ENCODE measurements around the gene CLDN20.

The CLDN20 gene

DNA sequence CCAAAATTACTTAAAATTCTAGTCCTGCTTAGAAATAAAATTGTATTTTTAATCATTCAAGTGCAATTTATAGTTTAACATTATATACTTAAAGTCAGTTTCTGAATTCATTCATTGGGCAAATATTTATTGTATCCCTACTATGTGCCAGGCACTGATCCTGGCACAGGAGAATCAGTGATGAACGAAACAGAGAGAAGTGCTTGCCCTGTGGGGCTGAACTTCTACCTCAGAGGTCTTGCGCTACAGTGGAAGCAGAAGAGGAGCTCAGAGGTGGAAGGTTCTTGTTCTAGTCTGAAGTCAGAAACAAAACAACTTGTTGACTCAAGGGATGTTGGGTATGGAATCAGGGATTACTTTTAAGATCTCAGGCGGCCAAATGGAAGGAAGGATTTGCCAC is 6.0 kb downstream of the CLDN20 start:
- DNase-seq (ENCODE audit: low read depth) = no peak

DNA sequence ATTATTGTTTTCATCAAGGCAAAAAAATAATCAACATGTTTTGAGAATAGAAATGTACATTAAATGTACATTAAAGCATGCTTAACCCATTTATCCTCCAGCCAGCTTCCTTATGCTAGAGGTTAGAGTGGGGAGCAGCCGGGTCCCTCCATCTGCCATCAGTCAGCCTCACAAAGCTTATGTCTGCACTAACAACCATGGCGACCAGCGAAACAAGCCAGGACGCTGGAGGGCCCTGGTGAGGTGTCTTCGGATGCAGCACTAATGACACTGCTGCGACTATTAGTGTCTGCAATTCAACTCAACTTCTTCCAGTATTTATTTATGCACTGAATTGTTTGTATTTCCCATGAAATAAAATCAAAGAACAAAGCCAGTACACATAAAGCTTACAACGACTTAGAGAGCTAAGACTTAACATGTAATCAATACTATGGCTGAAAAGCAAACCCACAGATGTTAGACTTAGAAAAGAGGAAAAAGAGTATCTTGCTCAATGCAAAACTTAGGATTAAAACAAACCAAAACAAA is 6.8 kb downstream of the CLDN20 start:
- no peak for DNase-seq (ENCODE audit: low read depth)

GRCh38 chr6:155271145-155271544 is 7.3 kb downstream of the CLDN20 start:
- DNase-seq (ENCODE audit: low read depth) = no peak

DNA sequence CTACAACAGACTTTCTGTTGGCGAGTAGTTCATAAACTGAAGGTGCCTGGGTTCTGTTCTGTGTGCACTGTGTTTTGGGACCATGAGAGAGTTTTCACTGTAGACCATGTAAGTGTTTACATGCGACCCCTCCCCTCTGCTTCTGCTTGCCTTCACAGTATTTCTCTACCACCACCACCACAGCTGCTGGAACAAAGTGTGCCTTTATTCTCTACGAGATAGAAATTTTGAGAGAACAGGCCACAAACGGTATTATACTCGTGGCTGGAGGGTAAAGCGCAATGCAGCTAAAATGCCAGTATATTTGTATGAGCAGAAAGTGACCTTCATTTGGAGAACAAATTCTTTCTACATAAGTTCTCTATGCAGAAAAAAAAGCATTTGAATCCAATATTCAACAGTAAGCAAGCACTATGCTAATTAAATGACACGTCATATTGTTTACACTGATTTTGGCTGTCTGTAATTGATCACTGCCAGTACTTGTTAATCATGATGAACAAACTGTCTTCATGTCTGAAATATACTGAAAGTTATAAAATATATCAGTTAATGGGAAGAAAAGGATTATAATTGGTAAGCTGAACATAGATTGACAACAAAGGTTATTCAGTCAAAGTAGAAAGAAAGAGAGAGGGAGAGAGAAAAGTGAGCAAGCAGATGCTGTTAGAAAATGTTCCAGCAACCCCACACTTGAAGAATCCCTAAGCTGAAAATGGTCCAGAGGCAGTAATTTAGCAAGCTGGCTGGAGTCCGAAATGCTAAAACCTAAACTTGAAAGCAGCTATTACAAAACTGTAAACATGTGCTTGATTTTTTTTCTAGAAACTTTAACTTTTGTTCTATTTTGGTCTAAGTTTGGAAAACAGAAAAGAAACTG is 8.8 kb downstream of the CLDN20 start:
- no peak for DNase-seq (ENCODE audit: low read depth)

DNA sequence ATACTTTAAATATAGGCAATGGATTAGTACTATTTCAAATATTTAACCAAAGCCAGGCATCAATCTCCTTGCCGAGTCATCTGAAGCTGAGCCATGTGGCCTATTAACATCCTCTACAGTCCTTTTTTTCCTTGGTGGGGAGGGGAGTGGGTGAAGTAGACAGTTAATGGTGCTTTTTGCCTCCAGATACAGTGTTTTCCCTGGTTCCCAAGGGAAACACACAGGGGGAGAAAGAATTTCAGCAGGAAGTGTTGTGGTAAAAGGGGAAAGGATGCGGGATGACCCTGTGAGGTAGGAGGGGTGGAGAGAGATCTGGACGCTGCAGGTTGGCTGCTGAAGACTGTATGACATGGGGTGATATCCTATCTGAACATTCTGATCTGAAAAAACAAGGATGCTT is 9.6 kb downstream of the CLDN20 start:
- DNase-seq (ENCODE audit: low read depth) = no peak

GRCh38 chr6:155274106-155274505 is 10.3 kb downstream of the CLDN20 start:
- no peak for DNase-seq (ENCODE audit: low read depth)

- DNase-seq (ENCODE audit: low read depth) = no peak
Observed at GRCh38 chr6:155274533-155274932, 10.7 kb downstream of the CLDN20 start.

DNA sequence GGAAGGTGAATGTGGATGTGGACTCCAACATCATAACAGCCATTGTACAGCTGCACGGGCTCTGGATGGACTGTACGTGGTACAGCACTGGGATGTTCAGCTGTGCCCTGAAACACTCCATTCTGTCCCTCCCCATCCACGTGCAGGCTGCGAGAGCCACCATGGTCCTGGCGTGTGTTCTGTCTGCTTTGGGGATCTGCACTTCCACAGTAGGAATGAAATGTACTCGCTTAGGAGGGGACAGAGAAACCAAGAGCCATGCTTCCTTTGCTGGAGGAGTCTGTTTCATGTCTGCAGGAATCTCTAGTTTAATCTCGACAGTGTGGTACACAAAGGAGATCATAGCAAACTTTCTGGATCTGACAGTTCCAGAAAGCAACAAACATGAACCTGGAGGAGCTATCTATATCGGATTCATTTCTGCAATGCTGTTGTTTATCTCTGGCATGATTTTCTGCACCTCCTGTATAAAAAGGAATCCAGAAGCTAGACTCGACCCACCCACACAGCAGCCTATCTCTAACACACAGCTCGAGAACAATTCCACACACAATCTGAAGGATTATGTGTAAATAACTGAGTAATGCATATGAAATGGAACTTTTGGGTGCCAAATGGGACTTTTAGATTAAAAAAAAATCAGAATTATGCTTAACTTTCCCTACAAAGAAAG is 12.1 kb downstream of the CLDN20 start:
- DNase-seq (ENCODE audit: low read depth) = no peak

GRCh38 chr6:155276638-155277037 is 12.8 kb downstream of the CLDN20 start:
- DNase-seq (ENCODE audit: low read depth) = no peak

- no peak for DNase-seq (ENCODE audit: low read depth)
Observed at GRCh38 chr6:155278319-155279049, 14.7 kb downstream of the CLDN20 start.

- DNase-seq (ENCODE audit: low read depth) = no peak
Observed at GRCh38 chr6:155284775-155285174, 21.0 kb downstream of the CLDN20 start.

- DNase-seq (ENCODE audit: low read depth) = no peak
Observed at GRCh38 chr6:155287762-155288161, 23.9 kb downstream of the CLDN20 start.

GRCh38 chr6:155290491-155290890 is 26.7 kb downstream of the CLDN20 start:
- DNase-seq (ENCODE audit: low read depth) = no peak

DNA sequence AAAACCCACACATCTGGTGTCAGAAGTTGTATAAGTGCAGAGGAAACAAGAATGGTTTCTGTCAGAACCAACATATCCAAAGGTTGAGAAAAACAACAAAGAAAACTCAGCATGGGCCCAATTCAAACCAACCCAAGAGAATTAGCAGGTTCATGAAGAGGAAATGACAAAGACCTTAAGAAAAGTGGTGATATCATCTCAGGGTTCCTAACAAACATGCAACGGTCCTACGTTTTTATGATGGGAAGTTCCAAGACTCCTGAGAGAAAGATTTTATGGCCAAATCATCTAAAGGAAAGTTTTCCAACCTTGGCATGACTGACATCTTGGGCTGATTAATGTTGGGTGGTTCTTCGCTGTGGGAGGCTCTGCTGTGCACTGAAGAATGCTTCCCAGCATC is 27.5 kb downstream of the CLDN20 start:
- no peak for DNase-seq (ENCODE audit: low read depth)

- DNase-seq (ENCODE audit: low read depth) = no peak
Observed at GRCh38 chr6:155292711-155293110, 28.9 kb downstream of the CLDN20 start.

- DNase-seq (ENCODE audit: low read depth) = no peak
Observed at GRCh38 chr6:155297669-155298068, 33.9 kb downstream of the CLDN20 start.

- DNase-seq (ENCODE audit: low read depth) = no peak
Observed at GRCh38 chr6:155301867-155302266, 38.1 kb downstream of the CLDN20 start.

DNA sequence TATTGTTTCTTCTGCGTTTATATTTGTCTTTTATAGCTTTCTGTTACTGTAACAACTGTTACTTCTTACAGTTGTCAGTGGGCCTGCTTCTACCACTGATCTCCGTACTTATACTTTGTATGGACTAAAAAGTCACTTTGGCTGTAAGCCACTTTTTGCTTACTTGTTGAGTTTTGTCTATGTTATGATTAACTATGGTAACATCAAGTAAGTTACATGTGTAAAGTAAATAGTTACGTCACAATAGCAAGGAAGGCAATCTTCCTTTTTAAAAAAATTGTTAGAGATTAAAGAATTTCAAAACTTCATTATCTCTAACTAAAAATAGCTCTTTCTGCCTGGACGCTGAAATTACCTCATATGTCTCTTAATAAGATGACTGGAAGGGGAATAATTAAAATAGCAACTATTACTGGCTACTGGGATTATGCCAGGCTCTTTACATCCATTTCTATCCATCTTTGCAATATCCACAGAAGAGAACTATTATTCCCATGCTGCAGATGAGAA is 39.6 kb downstream of the CLDN20 start:
- no peak for DNase-seq (ENCODE audit: low read depth)

GRCh38 chr6:155306958-155307357 is 43.1 kb downstream of the CLDN20 start:
- DNase-seq (ENCODE audit: low read depth) = no peak

DNA sequence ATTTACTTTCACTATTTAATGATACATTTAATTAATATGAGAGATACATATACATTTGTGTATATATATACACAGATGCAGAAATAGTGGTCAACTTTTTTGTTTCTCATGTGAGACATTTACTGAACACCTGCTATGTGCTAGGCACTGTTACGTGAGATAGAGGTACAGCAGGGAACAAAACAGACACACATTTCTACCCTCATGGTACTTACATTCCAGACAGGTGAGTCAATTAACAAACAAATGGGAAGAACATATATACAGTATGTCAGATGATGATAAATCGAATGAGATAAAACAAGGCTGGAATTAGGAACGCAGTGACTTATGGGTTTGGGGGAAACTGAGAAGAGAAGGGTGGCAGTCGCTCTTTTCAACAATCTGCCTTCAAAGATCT is 45.3 kb downstream of the CLDN20 start:
- DNase-seq (ENCODE audit: low read depth) = no peak

DNA sequence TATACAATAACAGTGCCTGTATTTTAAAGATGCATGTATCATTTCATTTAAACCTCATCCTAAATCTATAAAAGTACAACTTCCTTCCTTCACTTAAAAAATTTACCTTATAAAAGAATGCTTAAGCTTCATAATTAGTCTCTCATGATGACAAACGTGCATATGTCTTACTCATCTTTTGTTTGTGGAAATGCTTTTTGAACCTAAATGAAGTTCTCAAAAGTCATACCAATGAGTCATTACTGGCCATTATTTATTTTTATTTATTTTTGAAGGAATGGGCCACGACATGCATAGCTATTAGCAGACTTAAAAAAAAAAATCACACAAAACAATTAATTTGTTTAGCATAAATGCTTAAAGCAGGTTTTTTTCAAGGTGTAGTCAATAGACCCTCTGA is 46.8 kb downstream of the CLDN20 start:
- DNase-seq (ENCODE audit: low read depth) = no peak

DNA sequence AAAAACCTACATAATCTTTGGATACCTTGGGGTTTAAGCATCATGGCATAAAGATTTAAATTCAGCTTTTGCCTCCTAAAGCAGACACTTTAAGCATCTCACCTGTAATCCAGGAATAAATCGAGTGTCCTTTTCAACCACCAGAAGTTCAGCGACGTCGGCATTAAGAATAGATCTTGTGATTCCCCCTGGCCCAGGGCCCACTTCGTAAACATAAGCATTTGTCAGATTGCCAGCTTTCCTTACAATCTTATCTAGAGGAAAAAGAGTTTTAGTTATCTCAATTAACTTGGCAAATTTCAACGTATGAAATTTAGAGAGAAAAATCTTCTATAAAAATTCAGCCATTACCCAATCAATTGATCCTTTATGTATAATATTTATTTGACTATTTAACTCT is 47.3 kb downstream of the CLDN20 start:
- no peak for DNase-seq (ENCODE audit: low read depth)

All from stimulated activated CD8-positive, alpha-beta memory T cell treated with anti-CD3 and anti-CD28 coated beads, Interleukin-12 subunit alpha, Interleukin-12 subunit beta, amount 100 ng/mL, for 4 hours (primary cell).